HG03460 (cell line): ENCODE measurements around the gene LCN10.

Experiments used
- ATAC-seq: cut with Tn5 transposase; IDR thresholded peaks from one replicate; pipeline ENCODE4 v1.9.1; 2021; ENCODE audit not compliant: unreplicated experiment

LCN10 gene

DNA sequence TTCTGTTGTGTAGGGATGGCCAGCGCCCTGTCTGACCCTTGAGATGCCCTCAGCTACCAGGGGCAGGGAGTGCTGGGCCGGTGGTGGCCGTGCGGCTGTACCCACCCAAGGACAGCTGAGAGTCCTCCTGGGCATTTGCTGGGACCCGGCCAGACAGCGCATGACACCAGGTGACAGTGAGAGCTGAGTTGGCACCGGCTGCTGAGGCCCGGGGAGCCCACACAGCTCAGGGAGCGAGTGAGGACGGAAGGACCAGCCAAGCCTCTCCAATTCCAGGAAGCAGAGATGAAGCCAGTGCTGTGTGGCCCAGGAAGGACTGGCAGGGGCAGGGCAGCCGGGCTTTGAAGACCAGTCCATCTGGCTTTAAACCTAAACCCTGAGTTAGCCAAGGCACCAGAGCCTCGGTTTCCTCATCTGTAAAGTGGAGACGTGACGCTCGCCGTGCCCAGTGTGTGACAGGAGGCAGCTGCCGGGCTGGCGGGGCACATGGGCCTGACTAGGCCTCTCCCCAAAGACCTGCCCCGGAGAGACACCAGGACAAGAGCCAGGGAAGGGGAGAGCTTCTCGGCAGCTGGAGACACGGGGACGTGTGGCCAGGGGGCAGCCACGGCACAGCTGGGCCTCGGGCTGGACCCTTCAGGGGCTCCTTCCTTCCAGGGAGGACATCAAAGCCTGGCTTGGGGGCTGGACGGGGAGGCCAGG lies 52.5 kb downstream of the LCN10 start:
- no peak for ATAC-seq

DNA sequence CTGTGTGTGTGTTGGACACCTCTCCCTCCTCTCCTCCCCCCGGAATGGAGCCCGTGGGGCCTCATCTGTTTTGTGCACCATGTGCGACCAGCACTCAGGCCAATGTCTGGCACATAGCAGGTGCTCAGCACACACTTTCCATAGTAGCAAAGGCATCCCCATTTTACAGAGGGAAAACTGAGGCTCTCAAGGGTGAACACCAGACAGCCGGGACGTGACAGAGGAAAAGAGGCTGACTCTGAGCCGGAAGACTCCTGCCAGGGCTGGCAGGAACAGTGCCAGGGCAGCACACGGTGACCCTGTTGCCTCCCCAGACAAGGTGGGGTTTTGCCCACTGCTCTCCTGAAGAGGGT lies 53.7 kb downstream of the LCN10 start:
- ATAC-seq, result no peak

DNA sequence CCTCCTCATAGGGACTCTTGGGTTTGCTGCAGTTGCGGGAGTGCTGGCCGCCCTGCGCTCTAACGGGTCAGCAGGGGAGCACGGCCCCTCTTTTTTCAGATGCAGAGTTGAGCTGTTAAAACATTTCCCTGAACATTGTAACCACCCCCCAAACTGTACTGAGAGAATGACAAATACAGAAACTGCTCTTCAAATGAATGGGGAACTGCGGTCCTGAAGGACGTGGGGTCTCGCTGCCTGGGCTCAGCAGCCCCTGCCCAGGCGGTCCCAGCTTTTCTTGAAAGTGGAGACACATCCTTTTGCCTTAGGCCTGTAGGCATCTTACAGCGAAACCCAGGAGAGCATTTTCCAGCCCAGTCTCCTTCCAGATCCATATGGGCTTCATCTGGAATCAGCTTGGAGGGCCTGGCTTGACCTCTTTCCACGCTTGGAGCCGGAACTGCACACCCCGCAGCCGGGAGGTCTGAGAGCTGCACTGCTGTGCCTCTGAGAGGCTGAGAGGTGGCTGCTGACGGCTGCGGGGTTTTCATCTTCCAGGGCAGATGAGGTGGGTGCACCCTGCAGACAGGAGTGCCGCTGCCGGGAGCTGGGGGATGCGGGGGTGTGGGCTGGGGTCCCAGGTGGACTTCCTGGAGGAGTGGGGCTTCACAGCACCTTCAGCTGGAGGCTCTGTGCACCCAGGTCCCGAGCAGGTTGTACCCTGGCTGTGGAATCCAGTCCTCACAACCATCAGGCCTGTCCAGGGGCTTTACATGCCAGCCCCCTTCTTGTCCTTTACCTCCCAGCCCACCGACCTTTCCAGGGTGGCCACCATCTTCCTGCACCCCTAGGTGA lies 54.2 kb downstream of the LCN10 start:
- ATAC-seq, result no peak
